HG02884 (cell line): Measurements from ENCODE around the gene XRCC5.

ENCODE experiments used
- ATAC-seq: cut with Tn5 transposase; IDR thresholded peaks from one replicate; pipeline ENCODE4 v1.9.1; 2021; ENCODE audit warnings: mild to moderate bottlenecking, moderate library complexity; ENCODE audit not compliant: unreplicated experiment

XRCC5 gene

DNA sequence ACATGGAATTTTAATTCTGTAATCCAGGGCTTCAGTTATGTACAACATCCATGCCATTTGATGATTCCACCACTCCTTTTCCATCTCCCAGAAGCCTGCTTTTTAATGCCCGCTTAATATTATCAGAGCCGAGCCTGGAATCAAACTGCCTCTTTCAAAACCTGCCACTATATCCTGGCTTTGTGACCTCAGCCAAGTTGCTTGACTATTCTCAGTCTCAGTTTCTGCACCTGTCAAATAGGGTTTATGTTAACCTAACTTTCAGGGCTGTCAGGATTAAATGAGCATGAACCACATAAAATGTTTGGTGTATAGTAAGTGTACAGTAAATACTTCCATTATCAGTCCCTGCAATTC is 108.7 kb downstream of the XRCC5 start:
- no peak for ATAC-seq

DNA sequence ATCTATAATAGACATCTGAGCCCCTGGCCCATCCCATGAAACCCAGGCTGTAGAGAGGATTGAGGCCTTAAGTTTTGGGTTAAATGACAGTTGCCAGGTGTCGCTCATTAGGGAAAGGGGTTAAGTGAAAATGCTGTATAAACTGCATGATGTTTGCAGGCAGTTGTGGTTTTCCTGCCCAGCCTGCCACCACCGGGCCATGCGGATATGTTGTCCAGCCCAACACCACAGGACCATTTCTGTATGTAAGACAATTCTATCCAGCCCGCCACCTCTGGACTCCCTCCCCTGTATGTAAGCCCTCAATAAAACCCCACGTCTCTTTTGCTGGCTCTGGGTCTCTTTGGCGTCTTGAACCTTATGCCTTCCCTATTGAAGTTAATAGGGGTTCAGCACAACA is 110.7 kb downstream of the XRCC5 start:
- no peak for ATAC-seq

DNA sequence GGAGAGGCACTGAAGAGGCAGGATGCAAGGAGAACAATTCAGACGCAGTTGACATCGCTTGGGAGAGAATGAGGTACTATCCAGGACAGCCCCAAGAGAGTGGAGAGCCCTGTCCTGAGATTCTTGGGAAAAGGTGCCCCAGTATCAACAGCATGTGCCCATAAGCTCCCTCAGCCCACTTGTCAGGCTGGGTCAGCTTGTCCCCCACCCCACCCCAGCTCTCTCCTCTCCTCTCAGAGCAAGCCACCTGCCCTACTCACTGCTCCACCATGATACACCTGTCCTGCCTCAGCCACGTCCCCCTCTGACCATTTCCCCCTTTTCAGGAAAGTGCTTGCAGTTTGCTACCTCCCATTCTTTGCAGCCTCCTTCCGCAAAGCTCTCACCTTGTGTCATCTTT is 111.8 kb downstream of the XRCC5 start:
- no peak for ATAC-seq

DNA sequence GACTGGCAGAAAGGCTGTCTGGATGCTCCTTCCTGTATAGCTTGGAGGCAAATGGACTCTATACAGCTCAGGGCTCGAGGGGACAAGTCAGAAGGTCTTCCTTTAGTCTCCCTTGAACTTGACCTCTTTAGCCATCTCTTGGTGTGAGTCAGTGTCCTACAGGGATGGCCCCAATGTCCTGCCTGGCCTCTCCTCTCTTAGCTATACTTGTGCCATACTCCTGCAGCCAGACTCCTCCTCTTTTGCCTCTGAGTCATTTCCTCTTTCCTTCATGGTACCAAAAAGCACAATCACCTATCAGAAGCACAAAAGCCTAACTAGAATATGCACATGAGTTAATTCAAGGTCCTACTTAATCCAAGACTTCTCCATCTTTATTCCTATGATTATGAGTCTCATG is 112.7 kb downstream of the XRCC5 start:
- ATAC-seq, result no peak

DNA sequence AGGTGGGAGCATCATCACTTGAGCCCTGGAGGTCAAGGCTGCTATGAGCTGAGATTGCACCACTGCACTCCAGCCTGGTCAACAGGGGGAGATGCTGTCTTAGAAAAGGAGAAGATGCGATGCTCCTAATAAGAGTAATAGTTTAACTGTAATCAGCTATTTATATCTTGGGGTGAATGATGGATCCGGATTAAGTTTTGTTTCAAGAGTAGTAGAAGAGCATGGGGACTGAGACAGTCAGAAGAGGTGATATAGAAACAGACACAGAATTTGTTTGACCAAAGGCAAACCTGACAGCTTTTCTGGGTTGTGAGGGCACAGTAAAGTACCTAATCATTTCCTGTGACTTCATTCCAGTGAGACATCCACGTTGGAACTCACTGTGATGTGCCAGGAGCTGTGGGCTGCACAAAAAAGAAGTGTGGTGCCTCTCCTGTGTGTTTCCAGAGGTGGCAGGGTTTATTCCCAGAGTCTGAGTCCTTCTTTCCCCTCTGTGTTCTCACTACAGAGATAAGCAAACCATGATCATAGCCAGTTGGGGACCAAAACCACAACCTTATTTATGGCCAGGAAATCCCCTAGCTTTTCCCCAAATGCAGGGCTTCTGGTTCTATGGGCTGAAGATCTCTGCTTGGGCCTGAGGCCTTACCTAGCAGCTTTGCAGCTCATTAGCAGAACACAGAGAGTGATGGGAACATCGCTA is 113.7 kb downstream of the XRCC5 start:
- ATAC-seq, result peak; percentile 71

DNA sequence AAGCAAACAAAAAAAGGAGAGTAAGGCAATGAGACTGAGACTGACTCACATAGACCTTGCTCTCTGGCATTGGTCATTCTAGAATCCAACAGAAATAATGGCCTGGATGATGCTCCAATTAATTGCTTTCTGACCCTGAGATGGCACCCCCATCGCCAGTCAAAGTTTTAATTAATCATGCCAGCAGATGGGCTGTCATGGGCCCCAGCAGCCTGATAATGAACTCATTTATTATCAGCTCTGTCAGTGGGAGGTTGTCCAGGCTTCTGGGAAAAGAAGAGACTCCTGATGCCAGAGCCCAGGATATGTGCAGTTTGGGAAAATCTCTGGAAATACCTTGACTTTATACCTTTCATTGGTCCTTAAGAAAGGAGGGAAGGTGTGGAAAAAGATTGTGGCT is 115.2 kb downstream of the XRCC5 start:
- ATAC-seq, result no peak

DNA sequence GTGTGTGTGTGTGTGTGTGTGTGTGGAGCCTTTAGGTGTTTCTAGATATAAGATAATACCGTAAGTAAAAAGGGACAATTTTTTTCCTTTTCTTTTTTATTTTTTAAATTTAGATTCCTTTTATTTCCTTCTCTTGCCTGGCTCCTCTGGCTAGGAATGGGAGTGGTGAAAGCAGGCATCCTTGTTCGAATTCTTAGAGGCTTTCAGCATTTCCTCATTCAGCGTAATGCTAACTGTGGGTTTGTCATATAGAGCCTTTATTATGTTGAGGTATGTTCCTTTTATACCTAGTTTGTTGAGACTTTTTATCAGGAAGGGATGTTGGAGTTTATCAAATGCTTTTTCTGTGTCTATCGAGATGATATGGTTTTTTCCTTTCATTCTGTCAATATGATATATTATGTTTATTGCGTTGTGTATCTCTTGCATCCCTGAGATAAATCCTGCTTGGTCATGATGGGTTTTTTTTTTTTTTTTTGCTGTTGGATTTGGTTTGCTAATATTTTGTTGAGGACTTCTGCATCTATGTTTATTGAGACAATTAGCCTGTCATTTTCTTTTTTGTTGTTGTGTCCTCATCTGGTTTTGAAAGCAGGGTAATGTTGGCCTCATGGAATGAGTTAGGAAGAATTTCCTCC is 120.2 kb downstream of the XRCC5 start:
- no peak for ATAC-seq

DNA sequence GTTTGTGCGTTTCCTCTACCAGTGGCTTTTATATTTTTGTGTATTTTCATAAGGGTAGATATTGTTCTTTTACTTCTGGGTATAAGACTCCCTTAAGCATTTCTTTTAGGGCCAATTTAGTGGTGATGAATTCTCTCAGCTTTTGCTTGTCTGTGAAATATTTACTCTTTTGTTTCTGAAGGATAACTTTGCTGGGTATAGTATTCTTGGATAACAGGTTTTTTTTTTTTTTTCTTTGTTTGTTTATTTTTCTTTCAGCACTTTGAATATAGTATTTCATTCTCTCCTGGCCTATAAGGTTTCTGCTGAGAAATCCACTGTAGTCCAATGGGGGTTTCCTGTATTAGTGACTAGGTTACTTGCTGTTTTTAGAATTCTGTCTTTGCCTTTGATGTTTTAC is 122.7 kb downstream of the XRCC5 start:
- no peak for ATAC-seq

DNA sequence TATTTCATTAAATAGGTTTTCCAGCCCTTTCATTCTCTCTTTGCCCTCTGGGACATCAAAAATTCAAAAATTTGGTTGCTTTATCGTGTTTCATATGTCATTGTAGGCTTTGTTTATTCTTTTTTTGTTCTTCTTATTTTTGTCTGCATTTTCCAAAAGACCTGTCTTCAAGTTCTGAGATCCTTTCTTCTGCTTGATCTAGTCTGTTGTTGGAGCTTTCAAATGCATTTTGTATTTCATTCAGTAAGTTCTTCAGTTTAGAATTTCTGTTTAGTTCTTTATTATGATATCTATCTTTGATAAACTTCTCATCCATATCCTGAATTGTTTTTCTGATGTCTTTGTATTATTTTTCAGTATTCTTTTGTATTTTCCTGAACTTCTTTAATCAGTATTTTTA is 123.6 kb downstream of the XRCC5 start:
- ATAC-seq, result no peak

DNA sequence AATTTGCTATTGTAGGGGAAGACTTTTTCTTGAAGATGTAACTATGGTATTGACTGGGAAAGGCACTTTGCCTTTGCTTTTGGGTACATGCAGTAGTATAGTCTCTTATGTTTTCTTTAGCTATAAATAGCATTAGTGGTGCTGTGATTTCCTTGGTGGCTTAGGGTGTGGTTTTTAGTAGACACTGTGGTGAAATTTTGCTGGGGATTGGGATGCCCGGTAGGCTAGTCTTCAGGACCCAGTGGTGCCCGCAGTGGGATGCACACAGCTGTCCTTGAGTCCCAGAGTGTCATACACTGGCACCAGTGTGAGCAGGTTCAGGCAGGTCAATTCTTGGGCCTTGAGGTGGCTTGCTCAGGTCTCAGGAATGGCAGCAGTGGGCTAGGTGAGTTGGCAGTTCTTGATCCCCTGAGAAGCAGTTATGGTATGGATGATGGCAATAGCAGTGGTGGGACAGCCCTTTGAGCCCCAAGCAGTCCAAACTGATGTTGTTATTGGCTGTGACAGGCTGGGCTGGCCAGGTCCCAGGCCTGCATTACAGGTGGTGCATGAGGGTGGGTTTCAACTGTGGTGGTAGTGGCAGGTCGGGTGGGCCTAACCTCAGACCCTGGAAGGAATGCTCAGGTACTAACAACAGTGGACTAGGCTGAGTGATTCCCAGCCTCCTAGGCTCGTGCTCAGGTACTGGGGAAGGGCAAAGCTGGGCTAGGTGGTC is 124.3 kb downstream of the XRCC5 start:
- no peak for ATAC-seq

DNA sequence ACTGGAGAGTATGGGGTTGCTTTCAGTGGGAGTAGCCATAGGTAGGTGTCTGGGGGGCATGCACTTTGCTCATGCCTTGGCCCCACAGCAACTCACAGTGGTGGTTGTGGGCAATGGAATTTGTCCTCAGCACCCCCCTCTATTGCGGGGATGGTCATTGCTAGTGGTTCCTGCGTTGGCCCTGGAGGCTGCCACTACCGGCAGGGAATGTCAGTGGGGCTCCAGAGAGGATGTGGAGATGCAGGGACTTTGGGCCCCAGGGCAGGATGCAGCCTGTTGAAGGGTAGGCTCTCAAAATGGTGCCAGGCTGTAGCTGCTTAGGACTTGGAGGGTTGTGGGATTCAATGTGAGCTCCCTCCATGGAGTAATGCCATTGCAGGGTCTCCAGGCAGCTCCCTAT is 125.0 kb downstream of the XRCC5 start:
- no peak for ATAC-seq

DNA sequence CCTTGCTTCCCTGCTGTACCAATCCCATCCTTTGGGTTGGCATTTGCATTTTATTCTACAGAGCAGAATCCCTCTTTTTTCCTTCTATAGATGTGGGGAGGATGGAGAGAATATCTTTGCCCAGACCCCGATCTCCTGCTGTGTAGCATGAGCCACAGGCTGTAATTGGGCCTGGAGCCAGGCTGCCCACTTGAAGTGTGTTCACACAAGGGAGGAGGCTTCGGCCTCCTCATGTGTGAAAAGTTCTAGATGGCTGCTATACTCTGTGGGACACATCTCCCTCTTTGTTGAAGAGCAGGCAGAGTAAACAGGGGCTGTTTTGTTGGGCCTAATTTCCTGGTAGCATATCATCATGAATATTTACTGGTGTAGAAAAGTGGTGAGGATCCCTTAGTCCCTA is 126.3 kb downstream of the XRCC5 start:
- no peak for ATAC-seq

DNA sequence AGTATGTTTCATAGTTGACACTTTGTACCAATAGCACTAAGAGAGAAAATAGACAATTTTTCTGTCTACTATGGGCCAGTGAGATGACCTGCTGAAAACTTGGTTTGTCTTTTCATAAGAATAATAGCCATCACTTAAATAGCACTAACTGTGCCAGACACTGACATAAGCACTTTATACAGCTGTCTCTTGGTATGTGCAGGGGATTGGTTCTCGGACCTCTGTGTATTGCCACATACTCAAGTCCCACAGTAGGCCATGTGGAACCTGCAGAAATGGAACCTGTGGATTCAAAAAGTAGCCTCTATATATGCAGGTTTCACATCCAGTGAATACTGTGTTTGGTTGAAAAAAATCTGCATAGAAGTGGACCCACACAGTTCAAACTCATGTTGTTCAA is 126.7 kb downstream of the XRCC5 start:
- no peak for ATAC-seq

DNA sequence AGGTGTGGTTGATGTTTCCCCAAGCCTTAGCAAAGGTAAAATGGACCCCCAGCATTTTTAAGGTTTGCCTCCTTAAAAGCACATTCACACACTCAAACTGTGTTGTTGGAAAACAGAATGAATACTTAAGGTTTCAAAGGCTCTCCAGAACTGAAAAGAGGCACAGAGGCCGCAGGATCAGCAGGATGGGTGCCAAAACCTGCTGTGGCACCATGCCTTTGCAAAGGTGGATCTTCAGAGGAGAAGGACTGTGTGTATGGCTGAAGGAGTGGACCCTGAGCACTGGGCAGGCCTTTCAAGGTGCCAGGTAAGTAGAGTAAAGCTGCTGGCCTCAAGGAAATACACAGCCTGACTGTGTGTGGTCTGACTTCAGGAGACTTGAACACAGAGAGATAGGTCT is 127.3 kb downstream of the XRCC5 start:
- ATAC-seq, result no peak

DNA sequence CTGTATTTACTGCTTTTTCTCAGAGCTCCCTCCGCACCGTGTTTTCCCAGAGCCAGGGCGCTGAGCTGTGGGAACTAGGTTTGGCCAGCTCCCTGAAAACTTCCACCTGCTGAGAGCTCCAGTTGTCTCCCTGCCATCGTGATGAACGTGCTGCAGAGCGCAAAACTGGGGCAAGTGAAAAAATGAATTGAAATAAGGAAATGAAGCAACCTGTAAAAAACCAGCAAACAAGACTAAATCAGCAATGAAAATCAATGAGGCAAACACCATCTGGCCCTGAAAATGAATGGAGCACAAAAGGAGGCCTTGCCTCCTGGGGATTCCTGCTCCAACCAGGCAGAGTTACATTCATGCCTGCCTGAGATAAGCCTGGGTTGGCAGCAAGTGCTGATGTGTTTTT is 133.2 kb downstream of the XRCC5 start:
- no peak for ATAC-seq

DNA sequence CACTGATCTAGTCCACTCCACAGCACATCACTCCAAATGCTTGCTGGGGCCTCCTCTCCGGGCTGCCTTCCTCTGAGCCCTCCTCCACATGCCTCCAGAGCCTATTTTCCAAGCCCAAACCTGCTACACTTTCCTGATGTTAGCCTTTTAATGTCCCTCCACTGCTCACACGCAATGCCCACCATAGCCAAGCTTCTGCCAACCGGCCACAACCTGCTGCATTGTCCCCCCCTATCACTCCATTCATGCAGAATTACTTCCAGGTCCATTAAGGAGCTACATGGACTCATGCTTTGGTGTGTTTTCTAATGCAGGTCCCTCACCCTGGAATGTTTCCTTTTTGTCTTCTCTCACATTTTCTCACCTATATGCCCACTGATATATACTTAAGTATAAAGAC is 133.9 kb downstream of the XRCC5 start:
- ATAC-seq, result no peak

DNA sequence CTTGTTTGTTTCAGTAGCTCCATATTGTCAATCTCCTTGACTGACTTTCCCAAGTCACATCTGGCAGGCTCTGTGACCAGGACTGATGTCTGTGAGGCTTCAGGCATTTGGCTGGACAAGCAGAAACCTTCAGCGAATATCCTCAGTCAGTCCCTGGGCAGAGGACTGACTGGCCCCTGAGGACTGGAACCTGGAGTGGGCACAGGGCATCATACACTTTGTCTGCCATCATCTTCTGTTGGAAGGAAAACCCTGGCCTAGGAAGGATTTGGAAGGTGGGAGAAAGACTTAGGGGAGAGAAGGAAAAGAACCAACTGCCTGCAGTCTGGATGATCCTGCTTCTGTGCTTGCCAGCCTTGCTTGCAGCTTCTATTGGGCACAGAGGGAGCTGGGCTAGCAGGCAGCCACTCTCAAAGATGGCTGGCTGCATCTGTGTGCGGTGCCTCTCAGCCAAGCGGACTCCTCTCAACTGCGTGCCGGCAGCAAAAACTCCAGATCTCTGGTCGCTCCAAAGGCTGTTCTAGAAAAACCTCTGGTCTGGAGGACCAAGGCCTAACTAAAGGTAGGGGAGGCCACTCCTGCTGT is 136.3 kb downstream of the XRCC5 start:
- no peak for ATAC-seq

DNA sequence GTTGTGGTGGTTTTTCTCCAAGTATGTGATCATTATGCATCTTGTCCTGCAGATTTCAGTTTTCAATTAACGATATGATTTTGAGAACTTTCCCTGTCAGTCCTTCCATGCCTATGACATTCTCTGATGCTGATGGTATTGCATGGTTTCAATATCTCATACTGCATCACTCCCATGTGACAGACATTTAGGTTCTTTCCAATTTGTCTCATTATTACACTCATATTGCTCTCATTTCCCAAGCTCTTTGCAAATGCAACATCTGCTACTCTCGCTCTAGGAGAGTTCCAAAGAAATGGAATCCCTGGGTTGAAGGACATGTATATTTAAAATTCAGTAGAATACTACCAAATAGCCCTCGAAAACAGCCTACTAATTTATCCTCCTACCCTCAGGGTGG is 137.6 kb downstream of the XRCC5 start:
- no peak for ATAC-seq
